HepG2 (cell line): ENCODE measurements around the gene AP4M1. TPM values are rescaled to one million over a fixed set of nuclear protein-coding genes. Genes with fewer than 3 reads are reported as not detected.

Experiments used
- BRD4 ChIP-seq: sonication (generic); formaldehyde crosslinking; IDR thresholded peaks from 2 replicates; pipeline ENCODE4 v1.4.0; 2020; ENCODE audit warnings: missing genetic modification reagents
- DDIT3 ChIP-seq: sonication (generic); formaldehyde crosslinking; IDR thresholded peaks from 2 replicates; pipeline ENCODE4 v1.4.0; 2020; ENCODE audit warnings: mild to moderate bottlenecking, missing genetic modification reagents
- DR1 ChIP-seq: sonication (generic); formaldehyde crosslinking; IDR thresholded peaks from 2 replicates; pipeline ENCODE4 v1.8.0; 2021; ENCODE audit warnings: mild to moderate bottlenecking, missing genetic modification reagents, inconsistent platforms
- GTF2F1 ChIP-seq: fragments of 150-350 bp; IDR thresholded peaks from 2 replicates; pipeline ENCODE4 v1.6.1; 2014; ENCODE audit warnings: low read length
- HOXA5 ChIP-seq: sonication (generic); formaldehyde crosslinking; IDR thresholded peaks from 2 replicates; pipeline ENCODE4 v1.4.0; 2020; ENCODE audit warnings: missing genetic modification reagents
- MAFK ChIP-seq, 2 experiments: IDR thresholded peaks in 1 of 2; conservative IDR thresholded peaks in 1 of 2; 2 replicates each; pipeline ENCODE4 v1.6.1; 2011; ENCODE audit warnings: improper control_type of control experiment in 2 of 2, low read length in 2 of 2
- MEIS1 ChIP-seq: sonication (generic); formaldehyde crosslinking; IDR thresholded peaks from 2 replicates; pipeline ENCODE4 v1.9.0; 2021; ENCODE audit warnings: mild to moderate bottlenecking, missing genetic modification reagents, moderate library complexity, borderline replicate concordance
- MIER3 ChIP-seq: IDR thresholded peaks from 2 replicates; pipeline ENCODE4 v1.6.1; 2016; ENCODE audit warnings: missing compliant biosample characterization, borderline replicate concordance
- MLX ChIP-seq: IDR thresholded peaks from 2 replicates; pipeline ENCODE4 v1.6.1; 2016
- MTF1 ChIP-seq: sonication (generic); formaldehyde crosslinking; IDR thresholded peaks from 2 replicates; pipeline ENCODE4 v1.5.0; 2020; ENCODE audit warnings: missing genetic modification reagents
- MXD4 ChIP-seq: IDR thresholded peaks from 2 replicates; pipeline ENCODE4 v1.6.1; 2016; ENCODE audit warnings: mild to moderate bottlenecking, missing biosample characterization, missing genetic modification reagents
- NFIB ChIP-seq: sonication (generic); formaldehyde crosslinking; IDR thresholded peaks from 2 replicates; pipeline ENCODE4 v1.9.0; 2021; ENCODE audit warnings: missing genetic modification reagents, mild to moderate bottlenecking, borderline replicate concordance
- NR2F2 ChIP-seq: IDR thresholded peaks from 2 replicates; pipeline ENCODE4 v1.6.1; 2012; ENCODE audit warnings: low read depth, inconsistent platforms, borderline replicate concordance
- POLR2AphosphoS5 ChIP-seq: IDR thresholded peaks from 2 replicates; pipeline ENCODE4 v1.6.1; 2012; ENCODE audit warnings: low read depth, low read length
- RARA ChIP-seq: IDR thresholded peaks from 2 replicates; pipeline ENCODE4 v1.6.1; 2016; ENCODE audit warnings: missing genetic modification reagents, missing compliant biosample characterization
- SRSF4 ChIP-seq: fragments of 200-400 bp; formaldehyde crosslinking; IDR thresholded peaks from one replicate; pipeline ENCODE4 v1.6.1; 2018; ENCODE audit warnings: mild to moderate bottlenecking, low read depth, low read length, moderate library complexity; ENCODE audit not compliant: poor library complexity, severe bottlenecking
- TIGD3 ChIP-seq: sonication (generic); formaldehyde crosslinking; IDR thresholded peaks from 2 replicates; pipeline ENCODE4 v1.5.1; 2020; ENCODE audit warnings: mild to moderate bottlenecking, missing genetic modification reagents, borderline replicate concordance
- U2AF2 ChIP-seq: fragments of 200-400 bp; formaldehyde crosslinking; IDR thresholded peaks from 2 replicates; pipeline ENCODE4 v1.6.1; 2017; ENCODE audit warnings: low read depth, mild to moderate bottlenecking, low read length
- ZBTB10 ChIP-seq: sonication (generic); formaldehyde crosslinking; IDR thresholded peaks from 2 replicates; pipeline ENCODE4 v1.4.0; 2020; ENCODE audit warnings: missing genetic modification reagents, borderline replicate concordance
- ZBTB38 ChIP-seq: sonication (generic); formaldehyde crosslinking; IDR thresholded peaks from 2 replicates; pipeline ENCODE4 v1.5.1; 2020; ENCODE audit warnings: mild to moderate bottlenecking, missing genetic modification reagents
- ZMAT3 ChIP-seq: sonication (generic); formaldehyde crosslinking; conservative IDR thresholded peaks from 2 replicates; pipeline ENCODE4 v1.7.0; 2021; ENCODE audit warnings: missing genetic modification reagents
- ZNF382 ChIP-seq: sonication (generic); formaldehyde crosslinking; IDR thresholded peaks from 2 replicates; pipeline ENCODE4 v1.5.0; 2020; ENCODE audit warnings: missing genetic modification reagents, mild to moderate bottlenecking, borderline replicate concordance
- ZNF468 ChIP-seq: sonication (generic); formaldehyde crosslinking; IDR thresholded peaks from 2 replicates; pipeline ENCODE4 v1.8.0; 2022; ENCODE audit warnings: mild to moderate bottlenecking, moderate library complexity, missing genetic modification reagents
- ZNF562 ChIP-seq: sonication (generic); formaldehyde crosslinking; IDR thresholded peaks from 2 replicates; pipeline ENCODE4 v1.8.0; 2022; ENCODE audit warnings: missing genetic modification reagents, borderline replicate concordance
- ZNF713 ChIP-seq: sonication (generic); formaldehyde crosslinking; IDR thresholded peaks from 2 replicates; pipeline ENCODE4 v1.4.0; 2020; ENCODE audit warnings: mild to moderate bottlenecking, missing genetic modification reagents
- ZNF816 ChIP-seq: sonication (generic); formaldehyde crosslinking; IDR thresholded peaks from 2 replicates; pipeline ENCODE4 v1.8.0; 2022; ENCODE audit warnings: missing genetic modification reagents, mild to moderate bottlenecking, borderline replicate concordance
- ZNF879 ChIP-seq: sonication (generic); formaldehyde crosslinking; IDR thresholded peaks from 2 replicates; pipeline ENCODE4 v1.8.1; 2023; ENCODE audit warnings: missing genetic modification reagents
- polyA plus RNA-seq, 8 experiments: library from polyadenylated mRNA; depleted of rRNA in 3 of 8; stranded (reverse) in 7 of 8; unstranded in 1 of 8; fragments of >200 nt; fragmentation: Illumina TruSeq in 4 of 8; extraction: Trizol in 4 of 8; gene quantifications; 2 replicates each; pipeline versions ENCODE4 v1.2.1 to v1.2.3, GENCODE V29; 2011 to 2016; ENCODE audit warnings: low read depth in 4 of 8, missing spikeins in 1 of 8, mixed read lengths in 1 of 8; ENCODE audit not compliant: insufficient read depth in 1 of 8
- total RNA-seq, 5 experiments: library from RNA; depleted of rRNA; stranded (reverse); fragments of >200 nt; fragmentation: Illumina TruSeq; extraction: Trizol; gene quantifications; 2 replicates each; pipeline ENCODE4 v1.2.3, GENCODE V29; 2016; ENCODE audit warnings: low read depth in 1 of 5

The AP4M1 gene
- total and polyA plus RNA-seq, 2 of the 13 experiments (the other 11 are each of a cell fraction or from before 2014, with no cell fraction given), result 6.3 to 9.7 TPM

- TF ChIP-seq ZNF468 (CRISPR knock-in tag) (no peak), U2AF2 (0 out of 2 replicates have a peak, but pooled peaks have one; percentile 51), ZMAT3 (CRISPR knock-in tag) (peak; percentile 24; the same call in 1 of the 2 replicates), HOXA5 (CRISPR knock-in tag) (no peak), BRD4 (no peak), MAFK (conservative IDR thresholded peaks at IDR 0.05 in 1 of 2, IDR thresholded peaks at IDR 0.05 in 1 of 2; ENCODE audit: low read length in 2 of 2) (no peak), MIER3 (CRISPR knock-in tag) (no peak), NR2F2 (no peak), MLX (CRISPR knock-in tag) (no peak), MEIS1 (CRISPR knock-in tag) (no peak), ZBTB38 (0 out of 2 replicates have a peak, but pooled peaks have one; percentile 10), ZNF879 (CRISPR knock-in tag) (0 out of 2 replicates have a peak, but pooled peaks have one; percentile 30), ZNF713 (CRISPR knock-in tag) (0 out of 2 replicates have a peak, but pooled peaks have one; percentile 4), MTF1 (CRISPR knock-in tag) (no peak), DR1 (CRISPR knock-in tag) (no peak), NFIB (CRISPR knock-in tag) (no peak), ZNF816 (CRISPR knock-in tag) (no peak), GTF2F1 (no peak), DDIT3 (no peak), ZBTB10 (CRISPR knock-in tag) (no peak), RARA (CRISPR knock-in tag) (no peak), POLR2AphosphoS5 (no peak), MXD4 (CRISPR knock-in tag) (no peak), SRSF4 (no peak), ZNF562 (CRISPR knock-in tag) (no peak), TIGD3 (no peak), ZNF382 (CRISPR knock-in tag) (no peak)
Observed at GRCh38 chr7:100126239-100126930, 24.9 kb downstream of the AP4M1 start (continued).
